Fibroblast of lung (primary cell): ENCODE measurements around the gene FRMPD2. TPM values are rescaled to one million over a fixed set of nuclear protein-coding genes. Genes with fewer than 3 reads are reported as not detected.

Source experiments
- DNase-seq, 2 donors: peaks; one replicate each; pipeline versions ENCODE4 v3.0.0 to v3.0.0-alpha.2; 2010; ENCODE audit warnings: low read depth in 2 of 2
- H2AFZ ChIP-seq: 2 replicates; pipeline ENCODE4 v1.5.1; 2012; ENCODE audit warnings: low read length, control low read depth, inconsistent platforms
- H3K27ac ChIP-seq: 2 replicates; pipeline ENCODE4 v1.5.1; 2011; ENCODE audit warnings: low read length, control low read depth; ENCODE audit not compliant: insufficient read depth
- H3K27me3 ChIP-seq: 2 replicates; pipeline ENCODE4 v1.5.1; 2011; ENCODE audit warnings: mild to moderate bottlenecking, low read length; ENCODE audit not compliant: control insufficient read depth, insufficient read depth
- H3K36me3 ChIP-seq: 2 replicates; pipeline ENCODE4 v1.5.1; 2011; ENCODE audit warnings: low read length; ENCODE audit not compliant: control insufficient read depth, insufficient read depth
- H3K4me1 ChIP-seq: 2 replicates; pipeline ENCODE4 v1.5.1; 2011; ENCODE audit warnings: low read length; ENCODE audit not compliant: control insufficient read depth, insufficient read depth; ENCODE audit errors: extremely low read depth
- H3K4me2 ChIP-seq: 2 replicates; pipeline ENCODE4 v1.5.1; 2011; ENCODE audit warnings: low read length, control low read depth; ENCODE audit not compliant: insufficient read depth; ENCODE audit errors: extremely low read depth
- H3K4me3 ChIP-seq, 4 experiments: fragments of 200-600 bp in 1 of 4; sonication (generic) in 1 of 4; replicated peaks in 1 of 4; 2 replicates each; pipeline ENCODE4 v1.5.1; 2011 to 2016; ENCODE audit warnings: low read length in 4 of 4, low read depth in 3 of 4, mild to moderate bottlenecking in 3 of 4, control low read depth in 2 of 4, inconsistent platforms in 1 of 4, mixed read lengths in 1 of 4; ENCODE audit not compliant: insufficient read depth in 1 of 4; ENCODE audit errors: control extremely low read depth in 1 of 4
- H3K79me2 ChIP-seq: 2 replicates; pipeline ENCODE4 v1.5.1; 2012; ENCODE audit warnings: mild to moderate bottlenecking, low read length, inconsistent platforms; ENCODE audit not compliant: control insufficient read depth, insufficient read depth
- H3K9ac ChIP-seq: 2 replicates; pipeline ENCODE4 v1.5.1; 2011; ENCODE audit warnings: mild to moderate bottlenecking, low read length, control low read depth; ENCODE audit not compliant: insufficient read depth
- H3K9me3 ChIP-seq: 2 replicates; pipeline ENCODE4 v1.5.1; 2012; ENCODE audit warnings: low read depth, low read length; ENCODE audit not compliant: control insufficient read depth, insufficient read depth
- H4K20me1 ChIP-seq: 2 replicates; pipeline ENCODE4 v1.5.1; 2011; ENCODE audit warnings: low read length; ENCODE audit not compliant: control insufficient read depth, insufficient read depth; ENCODE audit errors: extremely low read depth
- EZH2 ChIP-seq: IDR thresholded peaks from 2 replicates; pipeline ENCODE4 v1.5.1; 2012; ENCODE audit warnings: low read length, control low read depth, mild to moderate bottlenecking; ENCODE audit errors: missing control alignments
- polyA plus RNA-seq, 2 donors: library from polyadenylated mRNA; depleted of rRNA in 1 of 2; stranded (reverse) in 1 of 2; unstranded in 1 of 2; fragments of >200 nt; gene quantifications; 2 replicates each; pipeline ENCODE4 v1.2.1, GENCODE V29; 2011 to 2012; ENCODE audit warnings: missing spikeins in 1 of 2
- total RNA-seq: library from RNA; depleted of rRNA; stranded (reverse); fragments of >200 nt; gene quantifications from 2 replicates; pipeline ENCODE4 v1.2.1, GENCODE V29; 2014
- TF ChIP-seq, protein P1 (sequence below), 2 donors: IDR thresholded peaks in 1 of 2; conservative IDR thresholded peaks in 1 of 2; 1 replicate in 1 of 2; 2 replicates in 1 of 2; pipeline ENCODE4 v1.5.1; 2011 to 2012; ENCODE audit warnings: low read length in 2 of 2, control low read depth in 1 of 2, inconsistent platforms in 1 of 2, low read depth in 1 of 2, mild to moderate bottlenecking in 1 of 2

FRMPD2 gene
- total and polyA plus RNA-seq, 2 donors (not counting 1 experiment from before 2014, with no cell fraction given) = 0.16 TPM; not detected in 1

DNA sequence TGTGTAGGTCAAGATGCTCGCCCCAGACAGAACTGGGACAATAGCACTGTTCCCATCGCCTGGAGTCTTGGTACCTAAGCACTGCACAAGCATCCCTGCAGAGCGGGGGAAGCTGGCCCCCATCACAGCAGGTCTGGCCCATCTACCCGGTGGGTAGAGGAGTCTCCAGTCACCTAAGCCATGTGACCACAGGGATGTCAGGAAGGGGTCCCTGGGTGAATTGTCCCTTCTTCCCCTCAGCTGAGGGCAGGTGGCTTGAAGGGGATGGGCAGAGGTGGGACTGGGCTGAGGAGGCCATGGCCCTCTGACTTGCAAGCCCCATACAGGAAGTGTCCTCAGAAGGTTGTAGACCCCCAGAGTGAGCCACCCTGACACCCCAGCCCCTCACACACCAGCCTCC is 39.7 kb downstream of the FRMPD2 start:
- no peaks in the 10 kb centered on the region for H3K9me3 ChIP-seq
- H3K4me1 ChIP-seq = no peaks in the 10 kb centered on the region
- no peak overlapping the region for H3K9ac ChIP-seq
- no peak overlapping the region for H3K4me3 ChIP-seq
- TF ChIP-seq EZH2 = no peak
- TF ChIP-seq, protein P1, sequence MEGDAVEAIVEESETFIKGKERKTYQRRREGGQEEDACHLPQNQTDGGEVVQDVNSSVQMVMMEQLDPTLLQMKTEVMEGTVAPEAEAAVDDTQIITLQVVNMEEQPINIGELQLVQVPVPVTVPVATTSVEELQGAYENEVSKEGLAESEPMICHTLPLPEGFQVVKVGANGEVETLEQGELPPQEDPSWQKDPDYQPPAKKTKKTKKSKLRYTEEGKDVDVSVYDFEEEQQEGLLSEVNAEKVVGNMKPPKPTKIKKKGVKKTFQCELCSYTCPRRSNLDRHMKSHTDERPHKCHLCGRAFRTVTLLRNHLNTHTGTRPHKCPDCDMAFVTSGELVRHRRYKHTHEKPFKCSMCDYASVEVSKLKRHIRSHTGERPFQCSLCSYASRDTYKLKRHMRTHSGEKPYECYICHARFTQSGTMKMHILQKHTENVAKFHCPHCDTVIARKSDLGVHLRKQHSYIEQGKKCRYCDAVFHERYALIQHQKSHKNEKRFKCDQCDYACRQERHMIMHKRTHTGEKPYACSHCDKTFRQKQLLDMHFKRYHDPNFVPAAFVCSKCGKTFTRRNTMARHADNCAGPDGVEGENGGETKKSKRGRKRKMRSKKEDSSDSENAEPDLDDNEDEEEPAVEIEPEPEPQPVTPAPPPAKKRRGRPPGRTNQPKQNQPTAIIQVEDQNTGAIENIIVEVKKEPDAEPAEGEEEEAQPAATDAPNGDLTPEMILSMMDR (conservative IDR thresholded peaks at IDR 0.05 in 1 of 2, IDR thresholded peaks at IDR 0.05 in 1 of 2; ENCODE audit: low read depth in 1 of 2, low read length in 2 of 2) = no peak
- H3K27ac ChIP-seq = no peak overlapping the region
- no peak overlapping the region for H2AFZ ChIP-seq
- no peak for DNase-seq
- no peaks in the 10 kb centered on the region for H3K79me2 ChIP-seq
- H3K36me3 ChIP-seq = no peaks in the 10 kb centered on the region
- no peaks in the 10 kb centered on the region for H4K20me1 ChIP-seq
- H3K27me3 ChIP-seq = peaks cover 3% of the 10 kb centered on the region
- no peak overlapping the region for H3K4me2 ChIP-seq

DNA sequence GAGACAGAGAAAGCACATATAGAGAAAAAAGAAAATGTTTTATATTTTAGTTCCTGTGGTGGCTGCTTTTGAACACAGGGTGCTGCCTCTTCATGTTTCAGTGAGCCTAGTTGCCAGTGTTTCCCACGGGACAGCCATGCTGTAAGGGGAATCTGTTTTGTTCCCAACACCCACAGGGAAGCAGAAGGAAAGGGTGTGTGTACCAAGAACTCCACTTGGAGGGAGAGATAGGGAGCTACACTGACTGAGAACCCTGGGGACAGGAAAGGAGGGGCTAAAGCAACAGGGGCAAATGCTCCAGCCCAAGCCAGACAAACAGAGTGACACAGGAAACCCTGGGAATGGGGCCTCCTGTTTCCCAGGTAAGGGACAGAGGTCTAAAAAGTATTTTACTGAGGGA is 40.2 kb downstream of the FRMPD2 start:
- Histone ChIP-seq H3K9ac (no peak overlapping the region), H3K36me3 (no peaks in the 10 kb centered on the region), H3K27me3 (peaks cover 3% of the 10 kb centered on the region), H3K27ac (no peak overlapping the region), H3K4me3 (no peak overlapping the region), H2AFZ (no peak overlapping the region), H3K4me1 (no peaks in the 10 kb centered on the region), H3K4me2 (no peak overlapping the region), H3K79me2 (no peaks in the 10 kb centered on the region), H3K9me3 (no peaks in the 10 kb centered on the region), H4K20me1 (no peaks in the 10 kb centered on the region)
- no peak for DNase-seq
- TF ChIP-seq, protein P1 (conservative IDR thresholded peaks at IDR 0.05 in 1 of 2, IDR thresholded peaks at IDR 0.05 in 1 of 2; ENCODE audit: low read depth in 1 of 2, low read length in 2 of 2) = no peak
- TF ChIP-seq EZH2 = no peak

DNA sequence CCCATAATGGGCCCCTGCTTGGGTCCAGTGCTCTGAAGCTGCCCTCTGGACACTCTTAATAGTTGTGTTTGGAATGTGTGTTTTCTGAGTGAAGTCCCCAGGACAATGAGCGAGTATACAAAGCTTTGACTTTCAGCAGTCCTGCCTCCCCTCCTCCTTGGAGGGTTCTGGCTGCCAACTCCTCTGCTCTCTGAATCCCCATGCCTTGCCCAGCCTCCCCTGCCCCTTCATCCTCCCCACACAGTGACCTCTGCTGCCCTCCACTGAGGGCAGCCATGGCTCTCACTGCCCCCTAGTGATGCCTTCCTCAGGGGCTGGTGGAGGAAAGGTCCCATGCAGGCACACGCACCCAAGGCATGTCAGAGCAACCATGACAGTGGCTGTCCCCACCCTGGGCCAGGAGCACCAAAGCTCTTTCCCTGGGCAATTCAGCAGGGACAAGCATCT is 40.9 kb downstream of the FRMPD2 start:
- H3K36me3 ChIP-seq = no peaks in the 10 kb centered on the region
- no peaks in the 10 kb centered on the region for H4K20me1 ChIP-seq
- H3K27me3 ChIP-seq = peaks cover 3% of the 10 kb centered on the region
- no peaks in the 10 kb centered on the region for H3K79me2 ChIP-seq
- TF ChIP-seq, protein P1 (conservative IDR thresholded peaks at IDR 0.05 in 1 of 2, IDR thresholded peaks at IDR 0.05 in 1 of 2; ENCODE audit: low read depth in 1 of 2, low read length in 2 of 2) = no peak
- no peak for TF ChIP-seq EZH2
- no peak for DNase-seq
- H3K4me2 ChIP-seq = no peak overlapping the region
- no peak overlapping the region for H3K9ac ChIP-seq
- H3K9me3 ChIP-seq = no peaks in the 10 kb centered on the region
- no peak overlapping the region for H3K27ac ChIP-seq
- no peak overlapping the region for H2AFZ ChIP-seq
- no peaks in the 10 kb centered on the region for H3K4me1 ChIP-seq
- H3K4me3 ChIP-seq = no peak overlapping the region
